Brain microvascular endothelial cell (primary cell): Measurements from ENCODE around the gene CELF2.

Experiments used
- DNase-seq: peaks from one replicate; pipeline ENCODE4 v3.0.0-alpha.2; 2020
- H3K27ac ChIP-seq: fragments of 250-450 bp; sonication (Bioruptor Pico); 2 replicates; pipeline ENCODE4 v1.5.1; 2020; ENCODE audit warnings: mild to moderate bottlenecking, moderate library complexity
- H3K27me3 ChIP-seq: fragments of 250-450 bp; sonication (Bioruptor Pico); replicated peaks from 2 replicates; pipeline ENCODE4 v1.5.1; 2020; ENCODE audit warnings: mild to moderate bottlenecking
- H3K36me3 ChIP-seq: fragments of 250-450 bp; sonication (Bioruptor Pico); replicated peaks from 2 replicates; pipeline ENCODE4 v1.5.1; 2020; ENCODE audit warnings: mild to moderate bottlenecking
- H3K4me3 ChIP-seq: 2 replicates; pipeline ENCODE4 v1.5.1; 2011; ENCODE audit warnings: low read depth, mild to moderate bottlenecking, control low read depth, low read length, moderate library complexity
- in situ Hi-C: cut with HindIII; loops from 2 replicates; pipeline ENCODE4 v1.10.0; 2017; ENCODE audit warnings: low sequenced_read_pairs, low pct_ligation_motif_present
- TF ChIP-seq, protein P1 (sequence below): IDR thresholded peaks from 2 replicates; pipeline ENCODE4 v1.5.1; 2011; ENCODE audit warnings: low read depth, mild to moderate bottlenecking, moderate library complexity, low read length, control low read depth, inconsistent platforms; ENCODE audit errors: missing control alignments

Gene CELF2

GRCh38 chr10:11378835-11379234 lies 361.2 kb downstream of the CELF2 start:
- no peak overlapping the region for H3K27ac ChIP-seq
- TF ChIP-seq, protein P1, sequence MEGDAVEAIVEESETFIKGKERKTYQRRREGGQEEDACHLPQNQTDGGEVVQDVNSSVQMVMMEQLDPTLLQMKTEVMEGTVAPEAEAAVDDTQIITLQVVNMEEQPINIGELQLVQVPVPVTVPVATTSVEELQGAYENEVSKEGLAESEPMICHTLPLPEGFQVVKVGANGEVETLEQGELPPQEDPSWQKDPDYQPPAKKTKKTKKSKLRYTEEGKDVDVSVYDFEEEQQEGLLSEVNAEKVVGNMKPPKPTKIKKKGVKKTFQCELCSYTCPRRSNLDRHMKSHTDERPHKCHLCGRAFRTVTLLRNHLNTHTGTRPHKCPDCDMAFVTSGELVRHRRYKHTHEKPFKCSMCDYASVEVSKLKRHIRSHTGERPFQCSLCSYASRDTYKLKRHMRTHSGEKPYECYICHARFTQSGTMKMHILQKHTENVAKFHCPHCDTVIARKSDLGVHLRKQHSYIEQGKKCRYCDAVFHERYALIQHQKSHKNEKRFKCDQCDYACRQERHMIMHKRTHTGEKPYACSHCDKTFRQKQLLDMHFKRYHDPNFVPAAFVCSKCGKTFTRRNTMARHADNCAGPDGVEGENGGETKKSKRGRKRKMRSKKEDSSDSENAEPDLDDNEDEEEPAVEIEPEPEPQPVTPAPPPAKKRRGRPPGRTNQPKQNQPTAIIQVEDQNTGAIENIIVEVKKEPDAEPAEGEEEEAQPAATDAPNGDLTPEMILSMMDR, result no peak
- H3K4me3 ChIP-seq, result no peak overlapping the region
- no peaks in the 10 kb centered on the region for H3K36me3 ChIP-seq
- H3K27me3 ChIP-seq, result no peaks in the 10 kb centered on the region
- no peak for DNase-seq
- in situ Hi-C loops, result no loop called here

DNA sequence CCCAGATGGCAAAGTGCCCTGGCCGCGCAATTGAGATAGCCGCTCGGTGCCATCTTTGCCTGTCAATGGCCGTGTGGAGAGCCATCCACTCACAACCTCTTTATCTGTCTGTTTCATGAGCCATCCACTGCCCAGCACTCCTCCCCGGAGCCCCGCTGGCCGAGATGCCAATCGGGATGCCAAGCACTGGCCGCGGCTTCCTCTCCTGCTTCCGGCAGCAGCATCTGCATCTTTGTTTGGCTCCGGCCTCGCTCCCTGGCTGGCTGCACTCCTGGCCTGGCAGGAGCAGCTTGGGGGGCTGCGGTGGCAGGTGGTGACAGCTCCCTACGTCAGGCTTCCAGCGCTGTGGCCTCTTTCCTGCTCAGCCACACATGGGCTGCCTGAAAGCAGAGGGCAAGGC lies 362.1 kb downstream of the CELF2 start:
- TF ChIP-seq, protein P1, result no peak
- in situ Hi-C loops, result no loop called here
- H3K27ac ChIP-seq, result no peak overlapping the region

DNA sequence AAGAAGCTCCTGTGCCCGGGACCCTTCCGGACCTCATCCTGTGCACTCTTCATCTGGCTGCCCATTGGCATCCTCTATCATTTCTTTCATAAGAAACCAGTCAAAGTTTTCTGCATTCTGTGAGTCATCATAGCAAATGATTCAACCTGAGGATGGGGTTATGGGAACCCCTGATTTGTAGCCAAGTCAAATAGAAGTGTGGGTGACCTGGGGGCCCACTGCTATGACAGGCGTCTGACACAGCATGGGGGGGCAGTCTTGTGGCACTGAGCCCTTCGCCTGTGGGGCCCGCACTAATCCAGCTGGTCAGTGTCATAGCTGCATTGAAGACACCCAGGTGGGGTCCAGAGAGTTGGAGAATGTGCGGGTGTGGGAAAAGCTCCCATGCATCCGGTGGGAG lies 363.4 kb downstream of the CELF2 start:
- DNase-seq, result peak; percentile 32
- Histone ChIP-seq H3K27me3 (no peaks in the 10 kb centered on the region), H3K4me3 (no peak overlapping the region), H3K27ac (no peak overlapping the region), H3K36me3 (no peaks in the 10 kb centered on the region)
- in situ Hi-C loops, result no loop called here
- TF ChIP-seq, protein P1, result no peak

More for the DNA sequence above, 362.1 kb downstream of the CELF2 start:
- no peaks in the 10 kb centered on the region for H3K27me3 ChIP-seq
- H3K36me3 ChIP-seq, result no peaks in the 10 kb centered on the region
- no peak overlapping the region for H3K4me3 ChIP-seq
- DNase-seq, result no peak

DNA sequence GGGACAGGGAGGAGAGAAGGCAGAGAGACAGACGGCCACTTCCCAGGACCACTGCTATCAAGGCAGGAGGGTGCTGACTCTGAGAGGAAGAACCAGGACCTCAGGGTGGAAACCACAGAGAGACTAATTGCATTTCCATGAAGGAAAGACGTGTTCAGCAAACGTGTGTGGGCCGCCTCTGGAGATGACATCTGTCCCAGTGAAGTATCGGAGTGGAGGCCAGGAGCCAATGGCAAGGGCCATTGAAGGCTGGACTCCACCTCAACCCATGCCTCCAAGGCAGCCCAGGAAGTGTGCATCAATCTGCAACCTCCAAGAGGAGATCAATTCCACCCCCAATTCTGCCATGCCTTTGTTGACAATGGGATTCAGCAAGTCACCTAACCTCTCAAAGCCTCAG lies 363.8 kb downstream of the CELF2 start:
- in situ Hi-C loops, result no loop called here
- no peak overlapping the region for H3K4me3 ChIP-seq
- no peak overlapping the region for H3K27ac ChIP-seq
- H3K36me3 ChIP-seq, result no peaks in the 10 kb centered on the region
- TF ChIP-seq, protein P1, result no peak
- H3K27me3 ChIP-seq, result no peaks in the 10 kb centered on the region
- no peak for DNase-seq

DNA sequence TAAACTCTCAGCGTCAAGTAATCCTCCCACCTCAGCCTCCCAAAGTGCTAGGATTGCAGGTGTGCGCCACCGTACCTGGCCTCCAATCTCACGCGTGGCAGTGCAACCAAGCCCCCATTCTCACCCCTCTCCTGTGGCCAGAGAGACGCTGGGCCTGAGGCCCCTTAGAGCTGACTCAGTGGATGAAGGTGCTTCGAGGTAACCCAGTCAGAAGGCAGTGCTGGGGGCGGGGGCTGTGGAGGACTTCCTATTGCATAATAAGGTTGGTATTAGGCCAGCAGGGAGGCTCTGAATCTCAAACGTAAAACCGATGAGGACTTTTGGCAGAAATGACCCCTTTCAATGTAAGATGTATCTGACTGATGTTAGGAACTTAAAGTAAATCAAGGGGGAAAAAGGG lies 364.5 kb downstream of the CELF2 start:
- H3K27ac ChIP-seq, result no peak overlapping the region
- no peaks in the 10 kb centered on the region for H3K27me3 ChIP-seq
- H3K36me3 ChIP-seq, result no peaks in the 10 kb centered on the region
- no peak overlapping the region for H3K4me3 ChIP-seq
- in situ Hi-C loops, result no loop called here
- TF ChIP-seq, protein P1, result no peak
- no peak for DNase-seq

DNA sequence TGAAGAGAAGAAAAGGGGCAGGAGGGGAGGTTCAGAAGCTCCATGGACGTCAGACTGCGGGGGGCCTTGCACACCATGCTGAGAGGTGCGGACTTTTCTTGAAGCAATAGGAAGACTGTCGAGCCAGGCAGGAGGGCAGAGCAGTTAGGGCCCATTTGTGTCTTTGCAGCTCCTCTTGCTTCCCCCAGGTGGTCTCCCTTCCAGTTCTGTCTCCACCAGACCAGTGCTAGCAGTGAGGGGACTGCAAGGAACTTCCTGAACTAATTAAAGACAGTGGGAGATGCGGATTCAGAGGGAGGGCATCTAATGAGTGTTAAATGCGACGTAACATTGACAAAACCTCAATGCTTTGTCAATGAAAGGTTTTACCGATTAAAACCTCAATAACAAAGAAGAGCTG lies 368.4 kb downstream of the CELF2 start:
- no peaks in the 10 kb centered on the region for H3K36me3 ChIP-seq
- in situ Hi-C loops, result no loop called here
- no peak for DNase-seq
- no peaks in the 10 kb centered on the region for H3K27me3 ChIP-seq
- H3K27ac ChIP-seq, result no peak overlapping the region
- no peak overlapping the region for H3K4me3 ChIP-seq
- TF ChIP-seq, protein P1, result no peak
